Mesenchymal stem cell (in vitro differentiated cells and primary cell): Measurements from ENCODE around the gene NDUFA8.
A peak's percentile ranks its signal among the peaks of the same experiment; 100 is the strongest.

Source experiments
- DNase-seq: peaks from one replicate; pipeline ENCODE4 v3.0.0-alpha.2; 2013
- H2AFZ ChIP-seq: one replicate; pipeline ENCODE4 v1.6.1; 2013; ENCODE audit warnings: low read depth, mild to moderate bottlenecking, control low read depth, inconsistent platforms, low read length, moderate library complexity
- H2AK5ac ChIP-seq: 2 replicates; pipeline ENCODE4 v1.6.1; 2013; ENCODE audit warnings: low read length, moderate library complexity, mild to moderate bottlenecking, inconsistent platforms; ENCODE audit not compliant: severe bottlenecking
- H2BK120ac ChIP-seq: one replicate; pipeline ENCODE4 v1.6.1; 2013; ENCODE audit warnings: low read depth, mild to moderate bottlenecking, inconsistent platforms, low read length, moderate library complexity
- H2BK12ac ChIP-seq, 2 experiments: one replicate each; pipeline ENCODE4 v1.6.1; 2013; ENCODE audit warnings: inconsistent platforms in 2 of 2, low read length in 2 of 2, mild to moderate bottlenecking in 2 of 2, moderate library complexity in 2 of 2, control low read depth in 1 of 2
- H2BK15ac ChIP-seq: one replicate; pipeline ENCODE4 v1.6.1; 2013; ENCODE audit warnings: mild to moderate bottlenecking, low read depth, inconsistent platforms; ENCODE audit not compliant: poor library complexity, severe bottlenecking
- H2BK5ac ChIP-seq: 2 replicates; pipeline ENCODE4 v1.6.1; 2013; ENCODE audit warnings: low read depth, mild to moderate bottlenecking, low read length, control low read depth, inconsistent platforms; ENCODE audit not compliant: poor library complexity, severe bottlenecking
- H3K14ac ChIP-seq, 2 experiments: one replicate each; pipeline ENCODE4 v1.6.1; 2013; ENCODE audit warnings: inconsistent platforms in 2 of 2, low read length in 2 of 2, control low read depth in 1 of 2, mild to moderate bottlenecking in 1 of 2, moderate library complexity in 1 of 2
- H3K18ac ChIP-seq, 2 experiments: one replicate each; pipeline ENCODE4 v1.6.1; 2013; ENCODE audit warnings: inconsistent platforms in 2 of 2, low read length in 2 of 2, control low read depth in 1 of 2, low read depth in 1 of 2, mild to moderate bottlenecking in 1 of 2
- H3K23ac ChIP-seq, 2 experiments: one replicate each; pipeline ENCODE4 v1.6.1; 2013; ENCODE audit warnings: inconsistent platforms in 2 of 2, low read length in 2 of 2, mild to moderate bottlenecking in 2 of 2, moderate library complexity in 2 of 2, control low read depth in 1 of 2
- H3K27ac ChIP-seq: 2 replicates; pipeline ENCODE4 v1.5.1; 2013; ENCODE audit warnings: mild to moderate bottlenecking, moderate library complexity, low read length, control low read depth, inconsistent platforms; ENCODE audit not compliant: poor library complexity, severe bottlenecking
- H3K27me3 ChIP-seq, 2 experiments: 2 replicates each; pipeline versions ENCODE4 v1.6.1 to v1.7.0; 2013; ENCODE audit warnings: low read length in 2 of 2, mild to moderate bottlenecking in 2 of 2, moderate library complexity in 2 of 2, control low read depth in 1 of 2, inconsistent platforms in 1 of 2; ENCODE audit not compliant: control insufficient read depth in 1 of 2, insufficient read depth in 1 of 2
- H3K36me3 ChIP-seq, 2 experiments: 2 replicates each; pipeline versions ENCODE4 v1.6.1 to v1.7.0; 2013; ENCODE audit warnings: low read length in 2 of 2, control low read depth in 1 of 2, inconsistent platforms in 1 of 2, low read depth in 1 of 2, mild to moderate bottlenecking in 1 of 2; ENCODE audit not compliant: insufficient read depth in 2 of 2, control insufficient read depth in 1 of 2
- H3K4ac ChIP-seq, 2 experiments: one replicate each; pipeline ENCODE4 v1.6.1; 2013; ENCODE audit warnings: inconsistent platforms in 2 of 2, low read length in 2 of 2, mild to moderate bottlenecking in 2 of 2, moderate library complexity in 2 of 2, control low read depth in 1 of 2, low read depth in 1 of 2
- H3K4me1 ChIP-seq: 2 replicates; pipeline ENCODE4 v1.6.1; 2013; ENCODE audit warnings: low read depth, low read length, control low read depth; ENCODE audit not compliant: control insufficient read depth, insufficient read depth
- H3K4me2 ChIP-seq: 2 replicates; pipeline ENCODE4 v1.6.1; 2013; ENCODE audit warnings: low read length, mild to moderate bottlenecking, inconsistent platforms; ENCODE audit not compliant: poor library complexity, severe bottlenecking
- H3K4me3 ChIP-seq, 2 experiments: 2 replicates each; pipeline versions ENCODE4 v1.5.1 to v1.7.0; 2013; ENCODE audit warnings: low read length in 2 of 2, mild to moderate bottlenecking in 2 of 2, control low read depth in 1 of 2, low read depth in 1 of 2; ENCODE audit not compliant: insufficient read depth in 1 of 2
- H3K79me1 ChIP-seq: replicated peaks from 2 replicates; pipeline ENCODE4 v1.6.1; 2013; ENCODE audit warnings: mild to moderate bottlenecking, control low read depth, low read length, inconsistent platforms; ENCODE audit not compliant: poor library complexity, severe bottlenecking
- H3K9ac ChIP-seq: 2 replicates; pipeline ENCODE4 v1.7.0; 2013; ENCODE audit warnings: mild to moderate bottlenecking, low read length, moderate library complexity
- H3K9me3 ChIP-seq: 2 replicates; pipeline ENCODE4 v1.7.0; 2013; ENCODE audit warnings: mild to moderate bottlenecking, low read length; ENCODE audit not compliant: control insufficient read depth
- H4K8ac ChIP-seq: one replicate; pipeline ENCODE4 v1.6.1; 2013; ENCODE audit warnings: inconsistent platforms, mild to moderate bottlenecking, low read length, moderate library complexity
- H4K91ac ChIP-seq: one replicate; pipeline ENCODE4 v1.6.1; 2013; ENCODE audit warnings: mild to moderate bottlenecking, low read length, inconsistent platforms
- WGBS: methylation state at CpG from one replicate; pipeline ENCODE4 v1.1.7; 2013; ENCODE audit warnings: mixed read lengths; 5-methylcytosine and 5-hydroxymethylcytosine counted together

The NDUFA8 gene

DNA sequence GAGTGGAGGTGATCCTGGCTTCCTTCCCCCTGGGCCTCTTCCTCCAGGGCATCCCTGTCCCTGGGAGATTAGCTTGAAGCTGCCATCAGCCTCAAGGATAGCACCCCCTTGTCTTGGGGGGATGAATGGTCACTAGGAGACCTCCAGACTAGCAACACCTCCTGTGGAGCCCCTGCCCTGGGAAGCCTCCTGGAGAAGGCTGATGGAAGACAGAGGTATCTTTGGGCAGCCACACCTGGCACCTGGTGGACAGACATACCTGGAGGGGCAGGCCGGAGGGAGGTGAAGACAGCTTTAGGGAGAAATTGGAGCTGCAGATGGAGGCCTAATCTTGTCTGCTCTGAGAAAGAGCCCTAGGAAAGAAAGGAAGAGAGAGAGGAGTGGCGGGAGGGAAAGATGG, 57.4 kb downstream of the NDUFA8 start:
- no peak overlapping the region for H3K4me3 ChIP-seq
- H3K79me1 ChIP-seq, result no peaks in the 10 kb centered on the region
- no peak overlapping the region for H2AK5ac ChIP-seq
- H2BK12ac ChIP-seq, result no peak overlapping the region
- no peak overlapping the region for H3K23ac ChIP-seq
- WGBS, result 82% methylated on average over 1 of the region's 2 CpGs
- no peak overlapping the region for H2BK120ac ChIP-seq
- no peak for DNase-seq
- H3K9me3 ChIP-seq, result peaks cover 11% of the 10 kb centered on the region
- H3K4ac ChIP-seq, result no peak overlapping the region
- H3K27ac ChIP-seq, result no peak overlapping the region
- H3K9ac ChIP-seq, result no peak overlapping the region
- no peak overlapping the region for H2BK15ac ChIP-seq
- no peak overlapping the region for H2AFZ ChIP-seq
- peaks cover 2% of the 10 kb centered on the region for H3K4me1 ChIP-seq
- H3K14ac ChIP-seq, result no peak overlapping the region
- no peak overlapping the region for H3K18ac ChIP-seq
- H4K91ac ChIP-seq, result no peak overlapping the region
- no peaks in the 10 kb centered on the region for H3K36me3 ChIP-seq
- peaks cover 0 to 3% of the 10 kb centered on the region in 2 experiments for H3K27me3 ChIP-seq
- H3K4me2 ChIP-seq, result no peak overlapping the region
- H2BK5ac ChIP-seq, result no peak overlapping the region
- no peak overlapping the region for H4K8ac ChIP-seq

DNA sequence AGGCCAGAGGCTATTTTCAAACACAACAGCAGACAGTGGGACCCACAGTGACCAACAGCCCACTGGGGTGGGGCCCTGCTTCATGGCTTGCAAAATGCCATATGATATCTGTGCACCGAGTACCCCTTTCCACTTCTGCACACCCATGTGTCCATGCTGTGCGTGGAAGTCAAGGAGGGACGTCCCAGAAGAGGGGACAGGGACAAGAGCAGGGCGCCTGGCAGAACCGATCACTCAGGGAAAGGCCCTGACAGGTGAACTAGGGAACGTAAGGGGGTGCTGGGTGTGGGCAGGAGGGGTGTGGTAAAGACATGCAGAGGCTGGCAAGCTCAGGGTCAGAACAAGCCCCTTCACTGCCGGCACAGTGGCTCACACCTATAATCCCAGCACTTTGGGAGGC, 58.8 kb downstream of the NDUFA8 start:
- 84% methylated on average over 7 of the region's 7 CpGs for WGBS

DNA sequence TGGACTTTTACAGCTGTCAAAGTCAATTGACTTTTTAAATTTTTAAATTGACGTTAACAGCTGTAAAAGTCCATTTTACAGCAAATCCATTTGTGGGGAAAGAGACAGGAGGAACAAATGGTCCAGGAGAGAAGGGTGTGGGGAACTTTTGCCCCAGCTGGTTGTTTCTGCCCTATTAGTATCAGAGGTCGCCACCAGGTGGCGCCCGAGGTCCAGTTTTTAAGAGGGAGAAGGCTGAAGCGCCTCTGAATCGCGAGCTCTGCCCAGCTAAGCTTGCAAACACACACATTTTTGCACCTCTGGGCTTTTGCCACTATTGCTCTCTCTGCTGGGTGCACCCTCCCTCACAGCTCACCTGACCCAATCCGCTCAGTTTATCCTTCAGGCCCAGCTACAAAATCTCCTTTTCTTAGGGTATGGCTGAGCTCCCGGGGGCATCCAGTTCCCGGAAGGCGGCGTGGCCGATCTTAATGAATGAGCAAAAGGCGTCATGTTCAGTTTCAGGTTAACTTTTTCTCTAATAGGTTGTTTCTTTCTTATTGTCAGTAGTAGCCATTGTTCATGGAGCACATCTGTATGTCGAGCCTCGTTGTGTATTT, 60.2 kb downstream of the NDUFA8 start:
- H2AFZ ChIP-seq, result no peak overlapping the region
- H3K4me3 ChIP-seq, result peak overlapping the region in 1 of 2 experiments; percentile 52
- no peak overlapping the region for H4K91ac ChIP-seq
- no peak overlapping the region for H3K23ac ChIP-seq
- no peaks in the 10 kb centered on the region for H3K36me3 ChIP-seq
- H2BK12ac ChIP-seq, result no peak overlapping the region
- no peak overlapping the region for H3K27ac ChIP-seq
- H3K14ac ChIP-seq, result no peak overlapping the region
- no peak overlapping the region for H2BK15ac ChIP-seq
- peaks cover 11% of the 10 kb centered on the region for H3K9me3 ChIP-seq
- no peak overlapping the region for H4K8ac ChIP-seq
- H2BK5ac ChIP-seq, result no peak overlapping the region
- H3K9ac ChIP-seq, result peak overlapping the region; percentile 30
- 47% methylated on average over 16 of the region's 16 CpGs for WGBS
- peak; percentile 65 for DNase-seq
- no peak overlapping the region for H2AK5ac ChIP-seq
- H3K27me3 ChIP-seq, result peaks cover 0 to 3% of the 10 kb centered on the region in 2 experiments
- no peak overlapping the region for H3K4ac ChIP-seq
- H3K4me1 ChIP-seq, result peaks cover 2% of the 10 kb centered on the region
- no peak overlapping the region for H3K4me2 ChIP-seq
- no peak overlapping the region for H3K18ac ChIP-seq
- H2BK120ac ChIP-seq, result no peak overlapping the region
- H3K79me1 ChIP-seq, result no peaks in the 10 kb centered on the region

More for the DNA sequence above, 58.8 kb downstream of the NDUFA8 start:
- no peaks in the 10 kb centered on the region for H3K36me3 ChIP-seq
- H3K27ac ChIP-seq, result no peak overlapping the region
- H2BK12ac ChIP-seq, result no peak overlapping the region
- H2BK5ac ChIP-seq, result no peak overlapping the region
- no peak overlapping the region for H3K18ac ChIP-seq
- H2BK15ac ChIP-seq, result no peak overlapping the region
- no peaks in the 10 kb centered on the region for H3K79me1 ChIP-seq
- peak overlapping the region; percentile 48 for H4K8ac ChIP-seq
- H3K4me3 ChIP-seq, result no peak overlapping the region
- H3K4ac ChIP-seq, result no peak overlapping the region
- H3K9ac ChIP-seq, result no peak overlapping the region
- peaks cover 2% of the 10 kb centered on the region for H3K4me1 ChIP-seq
- no peak overlapping the region for H2AFZ ChIP-seq
- DNase-seq, result no peak
- no peak overlapping the region for H3K23ac ChIP-seq
- H2BK120ac ChIP-seq, result no peak overlapping the region
- H3K14ac ChIP-seq, result no peak overlapping the region
- peaks cover 0 to 3% of the 10 kb centered on the region in 2 experiments for H3K27me3 ChIP-seq
- peaks cover 11% of the 10 kb centered on the region for H3K9me3 ChIP-seq
- no peak overlapping the region for H2AK5ac ChIP-seq
- H4K91ac ChIP-seq, result no peak overlapping the region
- no peak overlapping the region for H3K4me2 ChIP-seq

DNA sequence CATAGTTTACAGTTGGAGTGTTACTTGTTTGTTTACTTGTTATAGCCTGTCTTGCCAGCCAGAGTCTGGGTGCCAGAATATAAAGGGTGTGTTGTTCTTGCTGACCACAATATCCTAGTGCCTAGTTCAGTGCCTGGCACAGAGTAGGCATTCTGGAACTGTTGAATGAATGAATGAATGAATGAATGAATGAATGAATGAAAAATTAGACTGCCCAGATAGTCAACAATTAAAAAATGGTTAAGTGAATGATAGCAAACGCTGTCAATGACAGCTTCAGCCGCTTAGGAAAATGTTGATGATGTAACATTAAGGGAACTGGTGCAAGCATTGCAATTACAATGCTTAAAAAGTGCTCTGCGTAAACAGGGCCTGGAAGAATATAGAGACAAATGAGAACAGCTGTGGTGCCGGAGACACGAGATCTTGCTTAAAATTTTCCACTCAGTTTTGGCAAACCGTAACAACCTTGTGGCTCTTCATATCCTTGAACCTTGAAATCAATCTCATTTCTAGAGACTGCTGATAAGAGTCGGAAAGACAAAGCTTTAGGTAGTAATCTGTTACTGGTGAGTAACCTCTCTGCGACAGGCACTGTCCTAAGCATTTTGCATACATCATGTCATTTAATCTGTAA, 61.8 kb downstream of the NDUFA8 start:
- no peak for DNase-seq
- peaks cover 0 to 3% of the 10 kb centered on the region in 2 experiments for H3K27me3 ChIP-seq
- no peak overlapping the region for H4K91ac ChIP-seq
- no peak overlapping the region for H4K8ac ChIP-seq
- H3K9ac ChIP-seq, result no peak overlapping the region
- no peaks in the 10 kb centered on the region for H3K36me3 ChIP-seq
- no peak overlapping the region for H3K23ac ChIP-seq
- no peaks in the 10 kb centered on the region for H3K9me3 ChIP-seq
- H3K79me1 ChIP-seq, result no peaks in the 10 kb centered on the region
- no peak overlapping the region for H2BK5ac ChIP-seq
- no peak overlapping the region for H3K4ac ChIP-seq
- H2BK120ac ChIP-seq, result no peak overlapping the region
- no peak overlapping the region for H2BK12ac ChIP-seq
- no peak overlapping the region for H3K18ac ChIP-seq
- H3K4me3 ChIP-seq, result no peak overlapping the region
- no peak overlapping the region for H2AK5ac ChIP-seq
- H3K14ac ChIP-seq, result no peak overlapping the region
- peaks cover 6% of the 10 kb centered on the region for H3K4me1 ChIP-seq
- WGBS, result 79% methylated on average over 7 of the region's 8 CpGs
- H3K27ac ChIP-seq, result no peak overlapping the region
- no peak overlapping the region for H3K4me2 ChIP-seq
- H2AFZ ChIP-seq, result no peak overlapping the region
- H2BK15ac ChIP-seq, result no peak overlapping the region
